Measurements from ENCODE around the gene LORICRIN.

LORICRIN gene

GRCh38 chr1:153251988-153252387 lies 7.5 kb upstream of the LORICRIN start:
- Histone ChIP-seq H3K4me2 (ENCODE audit: low read length) (peak overlapping the region; percentile 54), H3K9me3 (ENCODE audit: insufficient read depth, low read length) (no peaks in the 10 kb centered on the region), H3K79me2 (ENCODE audit: low read length) (no peaks in the 10 kb centered on the region)

GRCh38 chr1:153253076-153253475 lies 6.4 kb upstream of the LORICRIN start:
- H4K20me1 ChIP-seq (ENCODE audit: insufficient read depth, low read length): no peaks in the 10 kb centered on the region
- no peaks in the 10 kb centered on the region for H3K36me3 ChIP-seq (replicated peaks; ENCODE audit: low read depth, low read length)
- peak overlapping the region; percentile 25; the same call in 1 of the 2 replicates for H3K4me2 ChIP-seq (ENCODE audit: low read length)
- H2AFZ ChIP-seq (ENCODE audit: low read depth, low read length): no peak overlapping the region
- H3K9ac ChIP-seq (ENCODE audit: low read length): no peak overlapping the region
- no peak overlapping the region for H3K27ac ChIP-seq (ENCODE audit: low read length)
- no peaks in the 10 kb centered on the region for H3K79me2 ChIP-seq (ENCODE audit: low read length)
- no peaks in the 10 kb centered on the region for H3K9me3 ChIP-seq (ENCODE audit: insufficient read depth, low read length)
- H3K4me1 ChIP-seq (ENCODE audit: low read length): peaks cover 36% of the 10 kb centered on the region
- TF ChIP-seq EZH2phosphoT487 (IDR thresholded peaks at IDR 0.05; ENCODE audit: low read depth): no peak
- TF ChIP-seq CTCF (IDR thresholded peaks at IDR 0.05; ENCODE audit: low read depth, low read length): no peak
- H3K4me3 ChIP-seq (ENCODE audit: low read length): no peak overlapping the region
- no peaks in the 10 kb centered on the region for H3K27me3 ChIP-seq (ENCODE audit: low read depth, low read length)

More at GRCh38 chr1:153251988-153252387, 7.5 kb upstream of the LORICRIN start:
- H4K20me1 ChIP-seq (ENCODE audit: insufficient read depth, low read length): no peaks in the 10 kb centered on the region
- H3K27ac ChIP-seq (ENCODE audit: low read length): peak overlapping the region; percentile 36; the same call in 1 of the 2 replicates
- H3K4me3 ChIP-seq (ENCODE audit: low read length): peak overlapping the region; percentile 4; the same call in 1 of the 2 replicates
- H3K4me1 ChIP-seq (ENCODE audit: low read length): peaks cover 36% of the 10 kb centered on the region
- H3K9ac ChIP-seq (ENCODE audit: low read length): no peak overlapping the region
- H2AFZ ChIP-seq (ENCODE audit: low read depth, low read length): peak overlapping the region; percentile 83; the same call in 1 of the 2 replicates
- no peaks in the 10 kb centered on the region for H3K27me3 ChIP-seq (ENCODE audit: low read depth, low read length)
- TF ChIP-seq EZH2phosphoT487 (IDR thresholded peaks at IDR 0.05; ENCODE audit: low read depth): no peak
- peak; percentile 23 for TF ChIP-seq CTCF (IDR thresholded peaks at IDR 0.05; ENCODE audit: low read depth, low read length)
- H3K36me3 ChIP-seq (replicated peaks; ENCODE audit: low read depth, low read length): no peaks in the 10 kb centered on the region

GRCh38 chr1:153253693-153254092 lies 5.8 kb upstream of the LORICRIN start:
- no peaks in the 10 kb centered on the region for H4K20me1 ChIP-seq (ENCODE audit: insufficient read depth, low read length)
- peak overlapping the region; percentile 20; the same call in 1 of the 2 replicates for H3K27ac ChIP-seq (ENCODE audit: low read length)
- peaks cover 36% of the 10 kb centered on the region for H3K4me1 ChIP-seq (ENCODE audit: low read length)
- H3K27me3 ChIP-seq (ENCODE audit: low read depth, low read length): no peaks in the 10 kb centered on the region
- no peaks in the 10 kb centered on the region for H3K79me2 ChIP-seq (ENCODE audit: low read length)
- no peaks in the 10 kb centered on the region for H3K9me3 ChIP-seq (ENCODE audit: insufficient read depth, low read length)
- H3K36me3 ChIP-seq (replicated peaks; ENCODE audit: low read depth, low read length): no peaks in the 10 kb centered on the region
- peak overlapping the region; percentile 6; the same call in 1 of the 2 replicates for H2AFZ ChIP-seq (ENCODE audit: low read depth, low read length)
- no peak overlapping the region for H3K9ac ChIP-seq (ENCODE audit: low read length)
- TF ChIP-seq EZH2phosphoT487 (IDR thresholded peaks at IDR 0.05; ENCODE audit: low read depth) (no peak), CTCF (IDR thresholded peaks at IDR 0.05; ENCODE audit: low read depth, low read length) (no peak)
- H3K4me3 ChIP-seq (ENCODE audit: low read length): no peak overlapping the region
- H3K4me2 ChIP-seq (ENCODE audit: low read length): peak overlapping the region; percentile 25

- Histone ChIP-seq H3K27me3 (ENCODE audit: low read depth, low read length) (no peaks in the 10 kb centered on the region), H2AFZ (ENCODE audit: low read depth, low read length) (no peak overlapping the region), H4K20me1 (ENCODE audit: insufficient read depth, low read length) (no peaks in the 10 kb centered on the region), H3K4me2 (ENCODE audit: low read length) (peak overlapping the region; percentile 95), H3K9ac (ENCODE audit: low read length) (peak overlapping the region; percentile 75), H3K79me2 (ENCODE audit: low read length) (peaks cover 23% of the 10 kb centered on the region), H3K4me1 (ENCODE audit: low read length) (peaks cover 36% of the 10 kb centered on the region), H3K36me3 (replicated peaks; ENCODE audit: low read depth, low read length) (peaks cover 11% of the 10 kb centered on the region), H3K27ac (ENCODE audit: low read length) (peak overlapping the region; percentile 93), H3K9me3 (ENCODE audit: insufficient read depth, low read length) (peaks cover 8% of the 10 kb centered on the region), H3K4me3 (ENCODE audit: low read length) (peak overlapping the region; percentile 75)
- TF ChIP-seq EZH2phosphoT487 (IDR thresholded peaks at IDR 0.05; ENCODE audit: low read depth) (no peak), CTCF (IDR thresholded peaks at IDR 0.05; ENCODE audit: low read depth, low read length) (no peak)
Observed at GRCh38 chr1:153260585-153261280, 1.2 kb downstream of the LORICRIN start.
